ENCODE measurements around the gene GREB1L. TPM values are rescaled to one million over a fixed set of nuclear protein-coding genes. Genes with fewer than 3 reads are reported as not detected.

Gene GREB1L
- total and polyA plus RNA-seq, 9 of the 15 experiments (the other 6 are each of a cell fraction or from before 2014, with no cell fraction given) = 0.03 TPM; not detected in 8

GRCh38 chr18:21277578-21277977 lies 35.5 kb downstream of the GREB1L start:
- no peaks in the 10 kb centered on the region for H3K27me3 ChIP-seq (ENCODE audit: control insufficient read depth in 2 of 2, insufficient read depth in 2 of 2, low read length in 2 of 2)
- WGBS (ENCODE audit: insufficient coverage, low coverage, missing lambda C conversion rate) = 0% methylated on average over 4 of the region's 4 CpGs
- ChIA-PET CTCF (ENCODE audit: low intra/inter-chr PET ratio) (no interaction called here), POLR2A (interaction anchor here (0.7 kb wide), 1 partner anchor 14 kb away, joined by 3 read pairs; no protein-coding TSS in a partner anchor)
- TF ChIP-seq HCFC1 (IDR thresholded peaks at IDR 0.05; ENCODE audit: low read depth, low read length) (no peak), RBM22 (IDR thresholded peaks at IDR 0.05; ENCODE audit: low read depth, low read length, poor library complexity, severe bottlenecking) (no peak), GTF2A2 (tag; IDR thresholded peaks at IDR 0.05) (no peak), FOXJ2 (tag; IDR thresholded peaks at IDR 0.05) (no peak), STAT5A (IDR thresholded peaks at IDR 0.05; ENCODE audit: borderline replicate concordance, low read length) (no peak), NCOA6 (IDR thresholded peaks at IDR 0.05) (no peak), ZSCAN32 (CRISPR knock-in tag; IDR thresholded peaks at IDR 0.05) (no peak), MYNN (IDR thresholded peaks at IDR 0.05) (no peak), MYNN (CRISPR knock-in tag; IDR thresholded peaks at IDR 0.05) (no peak), PURB (CRISPR knock-in tag; IDR thresholded peaks at IDR 0.05; ENCODE audit: low read depth) (no peak), DLX4 (CRISPR knock-in tag; IDR thresholded peaks at IDR 0.05) (no peak), NFRKB (IDR thresholded peaks at IDR 0.05; ENCODE audit: low read depth) (no peak), ARID3B (CRISPR knock-in tag; IDR thresholded peaks at IDR 0.05; ENCODE audit: borderline replicate concordance) (no peak), ZNF398 (CRISPR knock-in tag; IDR thresholded peaks at IDR 0.05) (no peak), ZNF445 (CRISPR knock-in tag; IDR thresholded peaks at IDR 0.05; ENCODE audit: low read depth) (no peak), MCM3 (IDR thresholded peaks at IDR 0.05) (no peak), ZBTB34 (CRISPR knock-in tag; IDR thresholded peaks at IDR 0.05) (no peak), TCF15 (CRISPR knock-in tag; IDR thresholded peaks at IDR 0.05) (no peak), CHD1 (IDR thresholded peaks at IDR 0.05; ENCODE audit: low read length) (no peak), ZFX (CRISPR knock-in tag; IDR thresholded peaks at IDR 0.05) (no peak)
- no peak overlapping the region for H3K4me3 ChIP-seq
- BruUV-seq (replicated peaks) = no TSS peak
- H3K79me2 ChIP-seq (ENCODE audit: control insufficient read depth, insufficient read depth, low read length) = no peaks in the 10 kb centered on the region
- H3K27ac ChIP-seq (ENCODE audit: extremely low read depth, low read depth, low read length) = no peak overlapping the region
- intact Hi-C loops (cut with micrococcal nuclease) (loop anchor here (10.0 kb wide), 1 partner anchor 63 kb away; no protein-coding TSS in a partner anchor), in situ Hi-C loops (cut with MboI) (no loop called here)
- H4K20me1 ChIP-seq (replicated peaks; ENCODE audit: control insufficient read depth, insufficient read depth, low read length) = no peaks in the 10 kb centered on the region
- H3K4me2 ChIP-seq (ENCODE audit: insufficient read depth, low read length) = no peak overlapping the region
- ATAC-seq (no peak), DNase-seq (ENCODE audit: extremely low read depth in 1 of 4, low spot score in 3 of 4) (no peak), FAIRE-seq (no peak)
- no peaks in the 10 kb centered on the region for H3K36me3 ChIP-seq (ENCODE audit: control insufficient read depth, insufficient read depth, low read length)
- H3K9me3 ChIP-seq (replicated peaks; ENCODE audit: control insufficient read depth, insufficient read depth, low read depth, low read length) = no peaks in the 10 kb centered on the region
- H3K9ac ChIP-seq (ENCODE audit: insufficient read depth in 1 of 2, low read depth in 2 of 2, low read length in 2 of 2) = no peak overlapping the region
- H3K9me1 ChIP-seq (ENCODE audit: control insufficient read depth, insufficient read depth, low read length) = no peaks in the 10 kb centered on the region
- no peak overlapping the region for H2AFZ ChIP-seq (ENCODE audit: low read depth, low read length)
- H3K4me1 ChIP-seq (replicated peaks in 1 of 2; ENCODE audit: control insufficient read depth in 2 of 2, insufficient read depth in 2 of 2, low read length in 2 of 2) = no peaks in the 10 kb centered on the region
